ENCODE measurements around the gene ERVW-1. TPM values are rescaled to one million over a fixed set of nuclear protein-coding genes. Genes with fewer than 3 reads are reported as not detected.

Gene ERVW-1
- total RNA-seq, 1 donor from 2014 or later, result not detected

DNA sequence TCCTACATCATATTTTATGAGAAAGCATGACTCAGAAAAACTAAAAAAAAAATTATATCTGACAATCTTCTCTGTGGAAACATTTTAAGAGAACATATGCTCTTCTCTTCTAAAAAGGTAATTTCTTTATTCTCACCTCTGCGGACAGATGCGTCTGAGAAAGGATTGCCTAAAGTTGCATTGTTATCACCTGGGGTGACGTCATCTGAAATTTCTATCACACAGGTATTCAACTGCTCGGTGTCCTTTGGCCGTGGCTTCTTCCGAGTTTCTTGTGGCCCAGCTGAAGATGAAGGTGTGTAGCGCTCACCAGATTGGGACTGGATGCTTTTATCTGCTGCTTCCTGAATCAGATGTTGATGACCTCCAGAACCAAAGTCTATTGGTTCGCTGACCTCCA is 44.7 kb downstream of the ERVW-1 start:
- no peak overlapping the region for H3K4me3 Mint-ChIP-seq
- intact Hi-C loops (cut with micrococcal nuclease), result no loop called here
- no peaks in the 10 kb centered on the region for H3K36me3 Mint-ChIP-seq (ENCODE audit: low read depth)
- no peak for DNase-seq
- peaks cover 4% of the 10 kb centered on the region for H3K27me3 Mint-ChIP-seq
- no peaks in the 10 kb centered on the region for H3K9me3 Mint-ChIP-seq
- H3K4me1 Mint-ChIP-seq, result peaks cover 6% of the 10 kb centered on the region
- H3K27ac Mint-ChIP-seq, result no peak overlapping the region

DNA sequence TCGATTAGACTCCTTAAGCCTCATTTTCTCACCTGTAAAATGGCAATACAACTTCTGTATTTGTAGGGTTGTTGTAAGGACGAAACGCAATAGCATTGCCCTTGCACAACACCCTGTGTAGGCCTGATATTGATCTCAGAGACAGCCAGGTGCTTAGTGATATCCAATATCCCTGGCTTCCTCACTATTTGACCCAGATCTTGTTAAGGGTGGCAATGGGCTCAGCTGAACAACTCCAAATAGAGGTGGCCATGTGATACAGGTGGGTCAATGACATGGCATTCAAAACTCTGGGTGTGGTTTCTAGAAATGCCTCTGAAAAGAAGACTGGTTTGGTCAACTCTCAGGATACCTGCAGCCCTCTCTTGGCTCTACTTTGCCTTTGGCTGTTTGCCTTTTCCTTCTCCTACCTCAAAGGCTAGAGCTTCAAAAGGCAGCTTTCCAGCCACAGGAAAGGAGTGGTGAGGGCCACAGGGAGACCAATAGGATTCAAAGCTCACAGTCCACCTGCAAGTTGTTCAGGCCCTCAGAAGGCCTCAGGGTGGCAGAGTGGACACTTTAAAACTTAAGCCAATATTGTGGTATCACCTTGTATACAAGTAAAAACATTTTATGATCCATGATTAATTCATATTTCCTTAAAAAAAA is 45.3 kb downstream of the ERVW-1 start:
- H3K4me1 Mint-ChIP-seq, result peaks cover 6% of the 10 kb centered on the region
- H3K27me3 Mint-ChIP-seq, result peaks cover 4% of the 10 kb centered on the region
- no peak for DNase-seq
- H3K9me3 Mint-ChIP-seq, result no peaks in the 10 kb centered on the region
- intact Hi-C loops (cut with micrococcal nuclease), result no loop called here
- H3K27ac Mint-ChIP-seq, result no peak overlapping the region
- no peaks in the 10 kb centered on the region for H3K36me3 Mint-ChIP-seq (ENCODE audit: low read depth)
- H3K4me3 Mint-ChIP-seq, result no peak overlapping the region

DNA sequence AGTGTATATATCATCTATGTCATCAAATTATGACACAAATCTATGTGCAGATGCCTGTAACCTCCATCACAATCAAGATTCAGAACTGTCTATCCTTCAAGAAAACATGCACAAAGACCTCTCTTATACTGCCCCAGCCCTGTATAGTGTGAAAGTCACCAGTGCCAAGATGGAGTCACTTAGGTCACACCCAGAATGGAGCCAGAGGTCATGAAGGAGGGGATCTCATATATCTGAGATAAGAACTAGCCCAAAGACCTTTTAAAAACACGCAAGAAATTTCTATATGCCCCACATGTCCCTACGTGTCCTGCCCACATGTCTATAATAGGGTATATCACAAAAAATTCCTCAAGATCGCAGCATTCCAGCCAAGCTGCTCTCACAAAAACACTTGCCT is 50.6 kb downstream of the ERVW-1 start:
- H3K36me3 Mint-ChIP-seq (ENCODE audit: low read depth), result no peaks in the 10 kb centered on the region
- intact Hi-C loops (cut with micrococcal nuclease), result loop anchor here (10.0 kb wide), 1 partner anchor 628 kb away; no protein-coding TSS in a partner anchor
- H3K27me3 Mint-ChIP-seq, result peaks cover 4% of the 10 kb centered on the region
- H3K27ac Mint-ChIP-seq, result no peak overlapping the region
- no peaks in the 10 kb centered on the region for H3K9me3 Mint-ChIP-seq
- H3K4me3 Mint-ChIP-seq, result no peak overlapping the region
- peaks cover 20% of the 10 kb centered on the region for H3K4me1 Mint-ChIP-seq
- DNase-seq, result no peak

DNA sequence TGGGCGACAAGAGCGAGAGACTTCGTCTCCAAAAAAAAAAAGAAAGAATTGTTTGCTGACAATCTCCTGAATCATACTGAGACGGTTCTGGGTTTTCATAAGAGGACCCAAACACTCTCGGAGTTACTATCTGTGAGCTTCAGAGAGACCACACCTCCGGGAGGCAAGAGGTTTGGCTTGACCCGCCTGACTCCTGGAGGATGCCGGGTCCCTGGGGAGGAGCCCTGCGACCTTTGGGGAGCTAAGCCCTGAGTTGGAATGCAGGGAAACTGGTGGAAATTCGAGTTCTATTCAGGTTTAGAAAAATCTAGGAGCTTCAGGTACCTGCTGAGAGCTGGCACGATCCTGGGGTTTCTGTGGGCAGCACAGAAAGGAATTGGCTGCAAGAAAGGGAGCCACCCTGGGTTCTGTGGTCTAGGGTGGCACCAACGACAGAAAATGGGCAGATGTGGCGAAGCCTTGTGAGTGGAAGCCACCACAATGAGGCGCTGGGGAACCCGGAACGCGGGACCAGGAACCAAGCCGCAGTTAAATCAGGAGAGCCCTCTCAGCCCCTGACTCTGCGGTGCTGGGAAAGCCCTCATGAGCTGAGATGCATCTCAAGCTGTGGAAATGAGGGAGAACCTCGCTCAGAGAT is 52.3 kb downstream of the ERVW-1 start:
- no peak overlapping the region for H3K27ac Mint-ChIP-seq
- no peaks in the 10 kb centered on the region for H3K9me3 Mint-ChIP-seq
- peaks cover 20% of the 10 kb centered on the region for H3K4me1 Mint-ChIP-seq
- intact Hi-C loops (cut with micrococcal nuclease), result loop anchor here (10.0 kb wide), 1 partner anchor 629 kb away; no protein-coding TSS in a partner anchor
- no peak for DNase-seq
- peak overlapping the region; percentile 92 for H3K4me3 Mint-ChIP-seq
- H3K36me3 Mint-ChIP-seq (ENCODE audit: low read depth), result no peaks in the 10 kb centered on the region
- peaks cover 6% of the 10 kb centered on the region for H3K27me3 Mint-ChIP-seq

DNA sequence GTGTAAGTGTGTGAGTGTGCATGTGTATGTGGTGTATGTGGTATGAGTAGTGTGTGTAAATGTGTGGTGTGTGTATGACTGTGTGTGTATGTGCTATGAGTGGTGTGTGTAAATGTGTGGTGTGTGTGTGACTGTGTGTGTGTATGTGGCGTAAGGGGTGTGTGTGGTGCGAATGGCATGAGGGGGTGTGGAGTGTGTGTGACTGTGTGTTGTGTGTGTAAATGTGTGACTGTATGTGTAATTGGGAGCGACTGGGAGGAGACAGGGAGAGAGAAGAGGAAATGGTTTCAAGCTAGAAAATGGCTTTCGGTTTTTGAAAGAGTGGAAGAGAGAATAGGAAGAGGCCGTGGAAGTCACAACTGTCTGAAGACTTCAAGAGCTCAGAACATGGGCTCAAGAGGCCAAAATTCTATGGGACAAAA is 54.0 kb downstream of the ERVW-1 start:
- H3K4me1 Mint-ChIP-seq, result peaks cover 14% of the 10 kb centered on the region
- no peak for DNase-seq
- intact Hi-C loops (cut with micrococcal nuclease), result loop anchor here (1.0 to 10.0 kb wide), 3 partner anchors 24 to 631 kb away; partner anchors contain the start of gene GATAD1
- peak overlapping the region; percentile 55 for H3K4me3 Mint-ChIP-seq
- H3K27ac Mint-ChIP-seq, result no peak overlapping the region
- H3K9me3 Mint-ChIP-seq, result no peaks in the 10 kb centered on the region
- peaks cover 3% of the 10 kb centered on the region for H3K27me3 Mint-ChIP-seq
- no peaks in the 10 kb centered on the region for H3K36me3 Mint-ChIP-seq (ENCODE audit: low read depth)

DNA sequence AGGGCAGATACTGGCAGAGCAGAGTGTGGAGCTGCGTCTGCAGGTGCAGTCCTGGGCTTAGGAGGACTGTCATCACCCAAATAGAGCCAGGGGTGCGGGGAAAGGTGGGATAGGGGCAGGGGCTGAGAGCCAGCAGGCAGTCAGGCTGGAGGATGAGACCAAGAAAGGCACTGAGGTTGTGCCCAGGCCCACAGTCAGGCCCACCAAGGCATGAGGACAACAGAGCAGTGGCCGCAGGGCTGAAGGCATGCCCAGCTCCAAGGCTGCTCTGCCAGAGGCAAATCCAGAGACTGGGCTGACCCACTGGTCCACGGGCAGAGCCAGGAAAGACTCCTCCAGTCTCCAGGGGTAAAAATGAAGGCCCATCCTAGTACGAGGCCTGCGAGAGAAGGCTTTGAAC is 54.8 kb downstream of the ERVW-1 start:
- no peak for DNase-seq
- Mint-ChIP-seq H3K4me3 (no peak overlapping the region), H3K9me3 (no peaks in the 10 kb centered on the region), H3K36me3 (ENCODE audit: low read depth) (no peaks in the 10 kb centered on the region), H3K27me3 (peaks cover 3% of the 10 kb centered on the region), H3K4me1 (peaks cover 14% of the 10 kb centered on the region), H3K27ac (no peak overlapping the region)
- intact Hi-C loops (cut with micrococcal nuclease), result loop anchor here (5.0 to 10.0 kb wide), 2 partner anchors 39 to 632 kb away; no protein-coding TSS in a partner anchor

DNA sequence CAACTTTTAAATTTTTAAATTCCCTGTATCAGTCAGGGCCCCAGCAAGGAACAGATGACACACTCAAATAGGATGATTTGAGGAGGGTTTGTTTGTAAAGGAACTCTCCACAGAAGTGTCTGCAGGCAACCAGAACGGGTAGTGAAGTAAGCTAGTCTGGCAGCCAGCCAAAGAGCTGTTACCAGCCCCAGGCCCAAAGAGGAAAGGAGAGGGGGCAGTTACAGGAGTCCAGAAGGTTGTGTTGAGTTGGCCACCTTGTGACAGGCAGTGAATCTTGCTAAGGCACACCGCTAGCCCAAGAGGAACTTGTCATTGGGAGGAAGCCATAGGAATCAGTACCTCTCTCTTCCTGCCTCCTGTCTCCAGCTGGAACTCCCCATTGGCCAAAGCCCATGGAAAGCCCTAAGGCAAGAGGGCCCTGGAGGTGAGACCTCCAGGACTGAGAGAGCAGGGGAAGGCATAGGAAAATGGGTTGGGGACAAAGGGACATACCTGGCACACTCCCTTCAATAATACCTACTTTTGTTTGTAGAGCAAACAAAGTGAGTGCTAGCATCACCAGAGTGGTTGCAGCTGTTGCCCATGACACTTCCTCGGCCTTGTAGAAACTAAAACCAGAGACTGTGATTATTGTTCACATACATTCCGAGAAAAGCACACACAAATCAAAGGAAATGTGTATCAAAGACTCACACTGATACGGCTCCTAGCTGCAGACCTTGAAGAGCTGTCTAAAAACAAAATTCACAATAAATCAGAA is 55.9 kb downstream of the ERVW-1 start:
- no peaks in the 10 kb centered on the region for H3K36me3 Mint-ChIP-seq (ENCODE audit: low read depth)
- peaks cover 3% of the 10 kb centered on the region for H3K27me3 Mint-ChIP-seq
- no peak overlapping the region for H3K27ac Mint-ChIP-seq
- no peak for DNase-seq
- peaks cover 14% of the 10 kb centered on the region for H3K4me1 Mint-ChIP-seq
- H3K4me3 Mint-ChIP-seq, result no peak overlapping the region
- H3K9me3 Mint-ChIP-seq, result no peaks in the 10 kb centered on the region
- intact Hi-C loops (cut with micrococcal nuclease), result loop anchor here (5.0 to 10.0 kb wide), 2 partner anchors 40 to 633 kb away; no protein-coding TSS in a partner anchor

Other genes starting within 250 kb of the ERVW-1 start
- 47.3 and 49.2 TPM in 2 replicates for gene KRIT1, start 232.0 kb downstream of the ERVW-1 start, total RNA-seq
- gene ANKIB1, start 232.0 kb downstream of the ERVW-1 start, total RNA-seq, result 54.3 and 55.7 TPM in 2 replicates
- gene GATAD1, start 30.5 kb downstream of the ERVW-1 start, total RNA-seq, result 21.4 and 22.1 TPM in 2 replicates
- 14.4 and 14.8 TPM in 2 replicates for gene PEX1, start 50.6 kb upstream of the ERVW-1 start, total RNA-seq
- gene RBM48, start 50.8 kb upstream of the ERVW-1 start, total RNA-seq, result 14.4 and 17.3 TPM in 2 replicates
- gene FAM133B, start 112.4 kb upstream of the ERVW-1 start, total RNA-seq, result 35.5 and 39.8 TPM in 2 replicates